Stomach (tissue), 9 donors: Measurements from ENCODE around the gene TOR4A. TPM values are rescaled to one million over a fixed set of nuclear protein-coding genes. Genes with fewer than 3 reads are reported as not detected.

ENCODE experiments used
- DNase-seq, 2 donors: peaks; one replicate each; pipeline versions ENCODE4 v3.0.0 to v3.0.0-alpha.2; 2013 to 2019
- H3K27ac ChIP-seq, 5 donors: fragments of 200-600 bp in 4 of 5; sonication (generic) in 4 of 5; one replicate each; pipeline ENCODE4 v1.5.1; 2013 to 2019; ENCODE audit warnings: mild to moderate bottlenecking in 1 of 5, moderate library complexity in 1 of 5
- H3K27me3 ChIP-seq, 3 donors: fragments of 200-600 bp; sonication (generic); one replicate each; pipeline ENCODE4 v1.5.1; 2017 to 2019; ENCODE audit warnings: mixed run types in 1 of 3
- H3K36me3 ChIP-seq, 4 donors: fragments of 200-600 bp; sonication (generic); 1 replicate in 3 of 4; 2 replicates in 1 of 4; pipeline ENCODE4 v1.5.1; 2016 to 2019
- H3K4me1 ChIP-seq, 4 donors: fragments of 200-600 bp; sonication (generic); one replicate each; pipeline ENCODE4 v1.5.1; 2016 to 2019
- H3K4me3 ChIP-seq, 4 donors: fragments of 200-600 bp; sonication (generic) in 3 of 4; one replicate each; pipeline ENCODE4 v1.5.1; 2016 to 2019; ENCODE audit warnings: mild to moderate bottlenecking in 1 of 4
- H3K9me3 ChIP-seq, 4 donors: fragments of 200-600 bp; sonication (generic); one replicate each; pipeline ENCODE4 v1.5.1; 2016 to 2019
- CTCF ChIP-seq, 7 experiments: fragments of 450-650 bp in 4 of 7; fragments of 200-600 bp in 3 of 7; sonication (generic) in 3 of 7; IDR thresholded peaks; one replicate each; pipeline ENCODE4 v1.5.1; 2016 to 2019; ENCODE audit warnings: antibody characterized with exemption in 7 of 7, control low read depth in 2 of 7, mild to moderate bottlenecking in 1 of 7
- EP300 ChIP-seq: sonication (generic); formaldehyde crosslinking; IDR thresholded peaks from one replicate; pipeline ENCODE4 v1.6.1; 2017; ENCODE audit warnings: antibody characterized with exemption
- POLR2A ChIP-seq, 4 donors: fragments of 450-650 bp; IDR thresholded peaks; one replicate each; pipeline ENCODE4 v1.6.1; 2016; ENCODE audit warnings: antibody characterized with exemption in 4 of 4, control low read depth in 2 of 4, mild to moderate bottlenecking in 1 of 4, moderate library complexity in 1 of 4
- POLR2AphosphoS5 ChIP-seq, 3 donors: sonication (generic); formaldehyde crosslinking; IDR thresholded peaks; one replicate each; pipeline ENCODE4 v1.6.1; 2016; ENCODE audit warnings: antibody characterized with exemption in 3 of 3
- WGBS, 5 donors: extraction: QIAGEN DNeasy Blood & Tissue Kit in 3 of 5; methylation state at CpG; one replicate each; pipeline versions ENCODE4 v1.1.5 to v1.1.7; 2013 to 2018; 5-methylcytosine and 5-hydroxymethylcytosine counted together
- intact Hi-C: fragments of 100-400 bp; cut with DNase I; formaldehyde crosslinking; loops from one replicate; pipeline ENCODE4 v1.15.1; 2023; ENCODE audit warnings: low total_unique reads
- polyA plus RNA-seq, 3 donors: library from polyadenylated mRNA; stranded (reverse); fragments of 200-250 nt; gene quantifications; one replicate each; pipeline ENCODE4 v1.2.3, GENCODE V29; 2013
- total RNA-seq, 5 donors: library from RNA; depleted of rRNA; stranded (reverse); fragments of >200 nt; gene quantifications; one replicate each; pipeline versions ENCODE4 v1.1.0 to v1.2.3, GENCODE V29; 2014 to 2016
- donor health status: healthy with polysubstance abuse.
- donor health status: Bipolar disorder and iron deficiency.
- donor health status: healthy.

Gene TOR4A
- total and polyA plus RNA-seq, 8 donors = 5.9 to 180 (median 10.2) TPM

GRCh38 chr9:137312852-137313325 lies 35.4 kb downstream of the TOR4A start:
- Histone ChIP-seq H3K4me3 (no peak overlapping the region), H3K4me1 (peaks cover 35 to 61% (median 45%) of the 10 kb centered on the region in 4 donors), H3K36me3 (no peaks in the 10 kb centered on the region), H3K27ac (peak overlapping the region in 4 of 5 donors; percentile 77 to 86 (median 84)), H3K9me3 (no peaks in the 10 kb centered on the region), H3K27me3 (peaks cover 0 to 36% (median 16%) of the 10 kb centered on the region in 3 donors)
- TF ChIP-seq EP300 = no peak
- no peak for TF ChIP-seq CTCF (IDR thresholded peaks at IDR 0.05)
- no peak for TF ChIP-seq POLR2AphosphoS5 (IDR thresholded peaks at IDR 0.05)
- no peak for TF ChIP-seq POLR2A (IDR thresholded peaks at IDR 0.05)
- intact Hi-C loops = no loop called here
- 84 to 89% (median 88%) methylated on average over 3 to 6 of the region's 6 CpGs for WGBS, 5 donors
- peak in 1 of 2 donors; percentile 15 for DNase-seq

- H3K4me3 ChIP-seq = no peak overlapping the region
- peak in 1 of 2 donors; percentile 73 for DNase-seq
- H3K27ac ChIP-seq = no peak overlapping the region
- peaks cover 0 to 36% (median 12%) of the 10 kb centered on the region in 3 donors for H3K27me3 ChIP-seq
- TF ChIP-seq POLR2AphosphoS5 (IDR thresholded peaks at IDR 0.05) (no peak), EP300 (no peak)
- no peaks in the 10 kb centered on the region for H3K36me3 ChIP-seq
- peaks cover 35 to 60% (median 43%) of the 10 kb centered on the region in 4 donors for H3K4me1 ChIP-seq
- H3K9me3 ChIP-seq = no peaks in the 10 kb centered on the region
- intact Hi-C loops = no loop called here
- WGBS, 5 donors = 58 to 77% (median 72%) methylated on average over 6 to 9 of the region's 9 CpGs
These were observed 35.9 kb downstream of the TOR4A start for GRCh38 chr9:137313326-137313936.

- Histone ChIP-seq H3K9me3 (no peaks in the 10 kb centered on the region), H3K4me1 (peaks cover 35 to 60% (median 43%) of the 10 kb centered on the region in 4 donors), H3K27ac (no peak overlapping the region), H3K4me3 (no peak overlapping the region), H3K27me3 (peaks cover 0 to 37% (median 12%) of the 10 kb centered on the region in 3 donors), H3K36me3 (no peaks in the 10 kb centered on the region)
- intact Hi-C loops = no loop called here
- 77 to 83% (median 82%) methylated on average over 12 to 24 of the region's 24 CpGs for WGBS, 5 donors
- peak; percentile 22 to 28 for DNase-seq
- TF ChIP-seq POLR2A (IDR thresholded peaks at IDR 0.05) (no peak), POLR2AphosphoS5 (IDR thresholded peaks at IDR 0.05) (no peak), EP300 (no peak), CTCF (IDR thresholded peaks at IDR 0.05) (peak in 1 of 7 experiments; percentile 36)
These were observed 36.5 kb downstream of the TOR4A start for GRCh38 chr9:137313956-137314560.

- H3K36me3 ChIP-seq = no peaks in the 10 kb centered on the region
- 59 to 71% (median 69%) methylated on average over 26 to 42 of the region's 42 CpGs for WGBS, 5 donors
- H3K27ac ChIP-seq = peak overlapping the region in 3 of 5 donors; percentile 22 to 56 (median 38)
- intact Hi-C loops = no loop called here
- no peaks in the 10 kb centered on the region for H3K9me3 ChIP-seq
- TF ChIP-seq POLR2A (IDR thresholded peaks at IDR 0.05) (no peak), POLR2AphosphoS5 (IDR thresholded peaks at IDR 0.05) (no peak), CTCF (IDR thresholded peaks at IDR 0.05) (no peak), EP300 (no peak)
- peak in 1 of 2 donors; percentile 49 for DNase-seq
- H3K4me3 ChIP-seq = no peak overlapping the region
- peaks cover 0 to 37% (median 12%) of the 10 kb centered on the region in 3 donors for H3K27me3 ChIP-seq
- peaks cover 35 to 60% (median 43%) of the 10 kb centered on the region in 4 donors for H3K4me1 ChIP-seq
These were observed 37.3 kb downstream of the TOR4A start for GRCh38 chr9:137314561-137315560.
